Natural killer cell (primary cell): ENCODE measurements around the gene ROBO1. TPM values are rescaled to one million over a fixed set of nuclear protein-coding genes. Genes with fewer than 3 reads are reported as not detected.

Source experiments
- ATAC-seq, 3 donors: fragments of 150-1000 bp in 2 of 3; fragments of 200-7000 bp in 1 of 3; cut with Tn5 transposase; 1 replicate in 1 of 3; 2 replicates in 2 of 3; pipeline ENCODE4 v1.10.0; 2021; ENCODE audit warnings: mild to moderate bottlenecking in 2 of 3, moderate library complexity in 2 of 3
- DNase-seq, 2 donors: peaks; one replicate each; pipeline versions ENCODE4 v3.0.0 to v3.0.0-alpha.2; 2013 to 2021; ENCODE audit warnings: mixed read lengths in 1 of 2
- H3K27ac ChIP-seq: one replicate; pipeline ENCODE4 v1.5.1; 2013; ENCODE audit warnings: mild to moderate bottlenecking, low read length
- H3K27me3 ChIP-seq: one replicate; pipeline ENCODE4 v1.6.1; 2013; ENCODE audit warnings: low read length; ENCODE audit not compliant: control insufficient read depth, insufficient read depth
- H3K36me3 ChIP-seq: one replicate; pipeline ENCODE4 v1.6.1; 2013; ENCODE audit warnings: low read length; ENCODE audit not compliant: control insufficient read depth, insufficient read depth
- H3K4me1 ChIP-seq: one replicate; pipeline ENCODE4 v1.6.1; 2013; ENCODE audit warnings: low read length; ENCODE audit not compliant: control insufficient read depth, insufficient read depth
- H3K4me3 ChIP-seq: one replicate; pipeline ENCODE4 v1.5.1; 2013; ENCODE audit warnings: low read length
- H3K9me3 ChIP-seq: one replicate; pipeline ENCODE4 v1.6.1; 2013; ENCODE audit warnings: low read length; ENCODE audit not compliant: control insufficient read depth, insufficient read depth
- H3K27ac Mint-ChIP-seq, 2 donors: one replicate each; pipeline ENCODE4 v1.8.0; 2022; ENCODE audit warnings: mild to moderate bottlenecking in 2 of 2, mixed read lengths in 2 of 2, moderate library complexity in 1 of 2
- H3K27me3 Mint-ChIP-seq, 2 donors: one replicate each; pipeline ENCODE4 v1.8.0; 2022; ENCODE audit warnings: low read depth in 2 of 2, mixed read lengths in 2 of 2
- H3K36me3 Mint-ChIP-seq: one replicate; pipeline ENCODE4 v1.8.0; 2022; ENCODE audit warnings: mixed read lengths
- H3K4me1 Mint-ChIP-seq, 2 donors: one replicate each; pipeline ENCODE4 v1.8.0; 2022; ENCODE audit warnings: mixed read lengths in 2 of 2
- H3K4me3 Mint-ChIP-seq: one replicate; pipeline ENCODE4 v1.8.0; 2022; ENCODE audit warnings: mild to moderate bottlenecking, moderate library complexity, mixed read lengths
- H3K9me3 Mint-ChIP-seq, 2 donors: one replicate each; pipeline ENCODE4 v1.8.0; 2022; ENCODE audit warnings: mixed read lengths in 2 of 2
- WGBS: methylation state at CpG from one replicate; pipeline ENCODE4 v1.1.7; 2013; ENCODE audit warnings: missing lambda C conversion rate; ENCODE audit not compliant: insufficient coverage; 5-methylcytosine and 5-hydroxymethylcytosine counted together
- intact Hi-C: fragments of 100-400 bp; cut with micrococcal nuclease; formaldehyde crosslinking; loops from one replicate; pipeline ENCODE4 v1.14.2; 2022
- total RNA-seq, 4 donors: library from RNA; stranded (reverse); fragments of 120-200 nt in 1 of 4; gene quantifications; one replicate each; pipeline versions ENCODE4 v1.2.3 to v1.2.4, GENCODE V29; 2013 to 2022
- TF ChIP-seq, protein P1 (sequence below): fragments of 200-600 bp; IDR thresholded peaks from one replicate; pipeline ENCODE4 v1.8.0; 2022; ENCODE audit warnings: antibody characterized with exemption

The ROBO1 gene
- total RNA-seq, 3 donors from 2014 or later (not counting 1 experiment from before 2014, with no cell fraction given) = 0.07 TPM; not detected in 2

- DNase-seq = no peak
- Mint-ChIP-seq H3K27me3 (no peaks in the 10 kb centered on the region), H3K4me3 (no peak overlapping the region), H3K9me3 (peaks cover 3 to 10% of the 10 kb centered on the region in 2 donors), H3K4me1 (no peaks in the 10 kb centered on the region), H3K36me3 (no peaks in the 10 kb centered on the region), H3K27ac (no peak overlapping the region)
- H3K9me3 ChIP-seq = no peaks in the 10 kb centered on the region
- TF ChIP-seq, protein P1, sequence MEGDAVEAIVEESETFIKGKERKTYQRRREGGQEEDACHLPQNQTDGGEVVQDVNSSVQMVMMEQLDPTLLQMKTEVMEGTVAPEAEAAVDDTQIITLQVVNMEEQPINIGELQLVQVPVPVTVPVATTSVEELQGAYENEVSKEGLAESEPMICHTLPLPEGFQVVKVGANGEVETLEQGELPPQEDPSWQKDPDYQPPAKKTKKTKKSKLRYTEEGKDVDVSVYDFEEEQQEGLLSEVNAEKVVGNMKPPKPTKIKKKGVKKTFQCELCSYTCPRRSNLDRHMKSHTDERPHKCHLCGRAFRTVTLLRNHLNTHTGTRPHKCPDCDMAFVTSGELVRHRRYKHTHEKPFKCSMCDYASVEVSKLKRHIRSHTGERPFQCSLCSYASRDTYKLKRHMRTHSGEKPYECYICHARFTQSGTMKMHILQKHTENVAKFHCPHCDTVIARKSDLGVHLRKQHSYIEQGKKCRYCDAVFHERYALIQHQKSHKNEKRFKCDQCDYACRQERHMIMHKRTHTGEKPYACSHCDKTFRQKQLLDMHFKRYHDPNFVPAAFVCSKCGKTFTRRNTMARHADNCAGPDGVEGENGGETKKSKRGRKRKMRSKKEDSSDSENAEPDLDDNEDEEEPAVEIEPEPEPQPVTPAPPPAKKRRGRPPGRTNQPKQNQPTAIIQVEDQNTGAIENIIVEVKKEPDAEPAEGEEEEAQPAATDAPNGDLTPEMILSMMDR = no peak
- H3K36me3 ChIP-seq = no peaks in the 10 kb centered on the region
- no peak overlapping the region for H3K27ac ChIP-seq
- H3K27me3 ChIP-seq = no peaks in the 10 kb centered on the region
- no peak for ATAC-seq
- WGBS = 83% methylated on average over 1 of the region's 2 CpGs
- no peaks in the 10 kb centered on the region for H3K4me1 ChIP-seq
- H3K4me3 ChIP-seq = no peak overlapping the region
- intact Hi-C loops = no loop called here
Observed at GRCh38 chr3:79473993-79474392, 293.8 kb downstream of the ROBO1 start.

DNA sequence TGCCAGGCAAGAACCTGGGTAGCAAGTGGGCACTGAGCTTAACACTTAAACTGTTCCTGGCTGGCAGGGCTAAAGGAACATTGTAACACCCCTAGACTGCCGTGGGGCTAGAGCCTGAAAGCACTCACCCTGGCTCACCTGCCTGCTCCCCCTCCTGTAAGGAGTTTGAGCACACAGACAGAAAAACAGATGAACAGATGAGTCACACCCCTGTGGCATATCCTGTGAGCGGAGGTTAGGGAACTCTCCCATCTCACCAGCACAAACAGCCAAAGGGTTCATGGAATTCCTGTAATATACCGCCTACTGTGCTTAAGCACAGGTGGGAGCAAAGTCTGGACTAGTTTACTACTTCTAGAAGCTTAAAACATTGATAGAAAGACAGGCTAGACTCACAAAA is 300.1 kb downstream of the ROBO1 start:
- peaks cover 10 to 12% of the 10 kb centered on the region in 2 donors for H3K9me3 Mint-ChIP-seq
- no peak overlapping the region for H3K27ac ChIP-seq
- no peaks in the 10 kb centered on the region for H3K36me3 Mint-ChIP-seq
- H3K4me3 Mint-ChIP-seq = no peak overlapping the region
- no peaks in the 10 kb centered on the region for H3K27me3 Mint-ChIP-seq
- intact Hi-C loops = no loop called here
- no peaks in the 10 kb centered on the region for H3K27me3 ChIP-seq
- H3K4me1 Mint-ChIP-seq = no peaks in the 10 kb centered on the region
- 77% methylated on average over 3 of the region's 3 CpGs for WGBS
- ATAC-seq = no peak
- no peak overlapping the region for H3K4me3 ChIP-seq
- no peaks in the 10 kb centered on the region for H3K36me3 ChIP-seq
- DNase-seq = no peak
- H3K9me3 ChIP-seq = peaks cover 4% of the 10 kb centered on the region
- H3K27ac Mint-ChIP-seq = no peak overlapping the region
- H3K4me1 ChIP-seq = no peaks in the 10 kb centered on the region
- TF ChIP-seq, protein P1 = no peak

DNA sequence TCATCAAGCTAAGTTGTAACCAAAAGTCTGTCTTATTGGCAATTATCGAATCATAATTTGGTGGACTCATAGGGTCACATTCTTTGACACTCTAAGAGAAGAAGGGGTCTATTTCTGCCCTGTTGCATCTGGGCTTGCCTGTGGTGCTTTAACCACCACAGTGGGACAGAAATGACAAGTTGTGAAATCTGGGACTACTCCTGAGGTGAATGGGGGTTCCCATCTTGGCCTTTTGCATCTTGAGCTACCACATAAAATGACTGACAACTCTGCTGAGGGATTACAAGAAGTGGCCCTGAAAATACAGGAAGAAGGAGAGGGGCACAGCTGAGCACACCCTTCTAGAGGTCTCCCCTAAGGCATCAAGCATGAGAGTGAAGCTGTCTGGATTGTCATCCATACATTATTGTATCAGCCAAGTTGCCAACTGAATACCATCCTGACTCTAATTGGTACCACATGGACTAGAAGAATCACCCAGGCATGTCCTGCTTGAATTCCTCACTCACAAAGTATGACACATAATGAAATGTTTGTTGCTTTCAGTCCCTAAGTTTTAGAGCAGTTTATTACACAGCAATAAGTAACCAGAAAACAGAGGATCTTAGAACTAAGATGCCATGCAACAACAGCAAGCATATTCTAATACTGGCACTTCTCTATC is 306.5 kb downstream of the ROBO1 start:
- WGBS = 90% methylated on average over 1 of the region's 1 CpG
- Histone ChIP-seq H3K27ac (no peak overlapping the region), H3K9me3 (peaks cover 7% of the 10 kb centered on the region), H3K27me3 (no peaks in the 10 kb centered on the region), H3K36me3 (no peaks in the 10 kb centered on the region), H3K4me1 (no peaks in the 10 kb centered on the region), H3K4me3 (no peak overlapping the region)
- intact Hi-C loops = no loop called here
- DNase-seq (no peak), ATAC-seq (no peak)
- TF ChIP-seq, protein P1 = no peak
- Mint-ChIP-seq H3K36me3 (no peaks in the 10 kb centered on the region), H3K27me3 (no peaks in the 10 kb centered on the region), H3K27ac (no peak overlapping the region), H3K4me3 (no peak overlapping the region), H3K4me1 (no peaks in the 10 kb centered on the region), H3K9me3 (peaks cover 5 to 6% of the 10 kb centered on the region in 2 donors)

DNA sequence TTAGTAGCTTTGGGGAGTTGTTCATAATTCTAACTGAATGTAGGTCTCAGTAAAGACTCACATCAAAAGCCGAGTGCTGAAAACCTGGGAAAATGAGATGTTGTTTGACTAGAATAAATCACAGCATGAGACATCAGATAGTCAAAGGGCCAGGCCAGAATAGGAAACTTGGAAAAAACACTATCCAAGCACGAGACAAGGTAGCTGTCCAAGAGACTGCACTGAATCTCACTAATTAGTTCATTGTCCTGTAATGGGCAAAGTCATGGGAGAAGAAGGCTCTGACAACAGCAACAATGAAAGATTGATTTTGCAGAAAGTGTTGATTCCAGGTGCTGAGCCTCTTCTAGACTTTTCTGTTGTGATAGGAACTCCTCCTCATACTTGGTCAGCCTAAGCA is 314.2 kb downstream of the ROBO1 start:
- H3K27me3 Mint-ChIP-seq = no peaks in the 10 kb centered on the region
- H3K4me3 ChIP-seq = no peak overlapping the region
- DNase-seq (no peak), ATAC-seq (no peak)
- H3K27me3 ChIP-seq = no peaks in the 10 kb centered on the region
- H3K27ac Mint-ChIP-seq = no peak overlapping the region
- H3K4me3 Mint-ChIP-seq = no peak overlapping the region
- no peak overlapping the region for H3K27ac ChIP-seq
- H3K36me3 ChIP-seq = no peaks in the 10 kb centered on the region
- intact Hi-C loops = no loop called here
- no peaks in the 10 kb centered on the region for H3K4me1 Mint-ChIP-seq
- H3K9me3 Mint-ChIP-seq = peaks cover 4 to 9% of the 10 kb centered on the region in 2 donors
- H3K36me3 Mint-ChIP-seq = no peaks in the 10 kb centered on the region
- TF ChIP-seq, protein P1 = no peak
- no peaks in the 10 kb centered on the region for H3K4me1 ChIP-seq
- H3K9me3 ChIP-seq = no peaks in the 10 kb centered on the region
- WGBS = 58% methylated on average over 2 of the region's 2 CpGs
